Activated CD4-positive, alpha-beta T cell treated with anti-CD3 and anti-CD28 coated beads, Interleukin-2, amount 50 U/mL, for 24 hours (primary cell): ENCODE measurements around the gene NT5DC4.
"Not testable (repeated sequence)": the region's sequence is repeated elsewhere in the genome, so short reads cannot be mapped to it uniquely, and the experiment has no call there.

ENCODE experiments used
- DNase-seq, 2 donors: peaks; one replicate each; pipeline ENCODE4 v3.0.0-alpha.2; 2020; ENCODE audit warnings: low read depth in 1 of 2, low spot score in 1 of 2

The NT5DC4 gene

DNA sequence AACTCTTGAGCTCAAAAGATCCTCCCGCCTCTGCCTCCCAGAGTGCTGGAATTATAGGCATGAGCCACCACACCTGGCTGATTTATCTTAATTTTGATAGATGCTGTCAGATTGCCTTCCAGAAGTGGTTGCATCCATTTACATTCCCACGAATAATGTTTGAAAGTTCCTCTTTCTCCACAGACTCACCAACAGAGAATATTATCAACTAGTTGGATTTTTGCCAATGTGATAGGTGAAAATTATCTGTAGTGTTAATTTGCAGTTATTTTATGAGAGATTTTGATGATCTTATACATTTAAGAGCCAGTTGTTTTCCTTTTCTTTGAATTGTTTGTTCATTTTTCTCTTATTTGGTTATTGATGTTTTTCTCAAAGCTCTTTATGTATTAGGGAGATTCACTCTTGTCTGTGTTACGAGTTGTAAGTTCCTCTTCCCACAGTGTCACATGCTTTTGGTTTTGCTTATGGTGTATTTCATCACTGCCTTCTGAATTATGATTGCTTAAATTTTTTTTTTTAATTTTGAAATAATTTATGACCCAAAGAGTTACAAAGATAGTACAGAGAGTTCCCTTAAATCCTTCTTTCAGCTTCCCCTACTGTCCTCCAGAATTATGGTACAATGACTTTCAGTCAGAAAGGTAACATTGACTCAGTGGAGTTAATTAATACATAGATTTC is 20.7 kb upstream of the NT5DC4 start:
- no peak for DNase-seq

DNA sequence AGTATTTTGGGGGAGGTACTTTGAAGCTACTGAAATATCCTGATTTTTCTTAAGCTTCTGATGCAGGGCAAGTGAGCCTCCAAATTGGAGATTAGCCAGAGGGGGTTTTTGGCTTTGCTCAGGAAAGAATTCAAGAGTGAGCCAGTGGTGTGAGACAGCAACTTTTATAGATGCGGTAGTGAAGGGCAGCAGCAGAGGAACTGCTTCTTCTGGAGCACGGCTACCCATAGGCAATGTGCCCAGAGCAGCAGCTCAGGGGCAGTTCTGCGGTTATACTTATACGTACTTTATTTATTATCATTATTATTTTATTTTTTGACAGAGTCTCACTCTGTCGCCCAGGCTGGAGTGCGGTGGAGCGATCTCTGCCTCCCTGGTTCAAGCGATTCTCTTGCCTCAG is 19.8 kb upstream of the NT5DC4 start:
- DNase-seq: no peak

DNA sequence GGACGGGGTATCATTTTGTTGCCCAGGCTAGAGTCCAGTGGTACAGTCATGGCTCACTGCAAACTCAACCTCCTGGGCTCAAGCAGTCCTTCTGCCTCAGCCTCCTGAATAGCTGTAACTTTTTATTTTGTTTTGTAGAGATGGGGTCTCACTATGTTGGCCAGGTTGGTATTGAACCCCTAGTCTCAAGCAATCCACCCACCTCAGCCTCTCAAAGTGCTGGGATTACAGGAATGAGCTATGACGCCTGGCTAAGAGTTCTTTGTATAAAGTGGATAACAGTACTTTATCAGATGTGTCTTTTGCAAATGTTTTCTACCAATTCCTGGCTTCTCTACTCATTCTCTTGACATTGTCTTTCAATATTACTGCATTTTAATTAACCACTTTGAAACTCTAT is 17.1 kb upstream of the NT5DC4 start:
- no peak for DNase-seq

DNA sequence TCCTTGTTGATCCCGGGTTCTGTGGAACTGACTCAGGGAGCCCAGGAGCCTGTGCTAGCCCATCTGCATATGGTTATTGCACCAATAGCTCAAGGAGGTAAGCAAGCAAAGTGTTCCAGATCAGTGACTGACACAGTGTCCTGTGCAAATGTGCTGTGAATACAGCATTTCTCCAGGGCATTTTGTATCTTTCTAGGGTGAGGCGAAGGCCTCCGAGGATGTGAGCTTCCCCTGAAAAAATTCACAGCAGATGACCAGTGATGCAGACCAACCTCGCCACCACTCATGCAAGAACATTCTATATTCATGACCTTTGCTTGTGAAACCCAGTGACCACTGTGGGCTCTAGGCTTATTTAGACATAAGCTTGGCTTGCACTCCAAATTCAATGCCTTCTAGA is 15.2 kb upstream of the NT5DC4 start:
- no peak for DNase-seq

DNA sequence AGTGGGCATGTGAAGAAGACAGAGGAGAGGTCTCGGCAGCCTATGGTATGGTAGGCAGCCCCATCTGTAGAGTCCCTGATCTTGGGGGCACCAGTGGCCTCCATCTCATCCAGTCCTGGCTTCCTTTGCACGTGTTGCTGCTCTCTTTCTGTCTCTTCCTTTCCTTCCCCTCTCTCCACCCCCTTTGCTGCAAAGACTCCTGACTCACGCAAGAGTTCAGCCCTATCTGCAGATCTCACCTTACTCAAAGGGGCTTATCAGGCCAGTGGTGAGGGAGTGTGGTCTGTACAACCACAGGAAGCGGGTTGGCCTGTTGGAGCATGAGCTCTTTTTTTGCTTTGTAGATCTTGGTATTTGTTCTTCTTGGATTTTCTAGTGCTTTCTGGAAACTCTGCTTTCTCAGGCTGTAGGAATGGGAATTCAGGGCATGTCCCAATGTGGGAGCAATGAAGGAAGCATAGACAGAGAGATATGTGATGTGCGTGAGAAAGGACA is 14.6 kb upstream of the NT5DC4 start:
- no peak for DNase-seq

DNA sequence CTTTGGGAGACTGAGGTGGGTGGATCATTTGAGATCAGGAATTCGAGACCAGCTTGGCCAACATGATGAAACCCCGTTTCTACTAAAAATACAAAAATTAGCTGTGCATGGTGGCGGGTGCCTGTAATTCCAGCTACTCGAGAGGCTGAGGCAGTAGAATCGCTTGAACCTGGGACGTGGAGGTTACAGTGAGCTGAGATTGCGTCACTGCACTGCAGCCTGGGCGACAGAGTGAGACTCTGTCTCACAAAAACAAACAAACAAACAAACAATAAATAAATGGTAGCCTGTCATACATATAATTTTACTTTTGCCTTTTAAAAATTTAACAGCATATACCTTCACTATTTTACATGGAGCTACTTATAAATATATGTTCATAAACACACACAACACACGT is 13.9 kb upstream of the NT5DC4 start:
- not testable (repeated sequence) for DNase-seq

DNA sequence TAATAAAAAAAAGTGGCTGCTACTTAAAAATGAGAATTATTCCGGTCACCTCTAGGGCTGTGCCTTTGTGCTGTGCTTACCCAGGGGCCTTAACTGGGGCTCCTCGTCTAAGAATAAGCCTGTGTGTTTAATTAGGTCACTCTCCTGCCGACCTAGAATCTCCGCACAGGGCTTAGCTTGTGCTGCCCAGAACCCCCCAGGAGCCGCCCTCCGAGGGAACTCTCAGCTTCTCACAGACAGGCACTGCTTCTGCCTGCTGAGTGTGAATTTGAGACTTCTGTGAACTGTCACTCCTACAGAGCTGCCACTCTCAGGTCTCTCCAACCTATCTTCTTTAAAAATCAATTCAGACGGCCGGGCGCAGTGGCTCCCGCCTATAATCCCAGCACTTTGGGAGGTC is 11.9 kb upstream of the NT5DC4 start:
- no peak for DNase-seq

DNA sequence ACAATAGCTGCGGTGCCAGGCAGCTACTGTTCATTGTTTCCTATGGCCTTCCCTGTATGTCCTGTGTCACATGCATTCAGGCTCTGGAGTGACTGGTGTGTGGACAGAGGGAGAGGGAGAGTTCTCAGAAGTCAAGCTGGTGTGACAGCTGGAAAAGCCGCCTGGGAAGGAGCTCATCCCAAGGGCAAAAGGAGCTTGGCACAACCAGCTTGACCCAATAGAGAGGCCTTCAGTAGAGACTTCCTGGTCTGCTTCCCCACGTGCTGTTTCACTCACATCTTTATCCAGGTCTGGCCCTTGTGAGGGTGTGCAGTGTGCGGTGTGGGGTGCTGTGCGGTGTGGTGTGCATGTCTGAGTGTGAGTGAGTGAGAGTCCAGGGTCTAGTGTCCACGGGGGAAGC is 11.1 kb upstream of the NT5DC4 start:
- DNase-seq: no peak

DNA sequence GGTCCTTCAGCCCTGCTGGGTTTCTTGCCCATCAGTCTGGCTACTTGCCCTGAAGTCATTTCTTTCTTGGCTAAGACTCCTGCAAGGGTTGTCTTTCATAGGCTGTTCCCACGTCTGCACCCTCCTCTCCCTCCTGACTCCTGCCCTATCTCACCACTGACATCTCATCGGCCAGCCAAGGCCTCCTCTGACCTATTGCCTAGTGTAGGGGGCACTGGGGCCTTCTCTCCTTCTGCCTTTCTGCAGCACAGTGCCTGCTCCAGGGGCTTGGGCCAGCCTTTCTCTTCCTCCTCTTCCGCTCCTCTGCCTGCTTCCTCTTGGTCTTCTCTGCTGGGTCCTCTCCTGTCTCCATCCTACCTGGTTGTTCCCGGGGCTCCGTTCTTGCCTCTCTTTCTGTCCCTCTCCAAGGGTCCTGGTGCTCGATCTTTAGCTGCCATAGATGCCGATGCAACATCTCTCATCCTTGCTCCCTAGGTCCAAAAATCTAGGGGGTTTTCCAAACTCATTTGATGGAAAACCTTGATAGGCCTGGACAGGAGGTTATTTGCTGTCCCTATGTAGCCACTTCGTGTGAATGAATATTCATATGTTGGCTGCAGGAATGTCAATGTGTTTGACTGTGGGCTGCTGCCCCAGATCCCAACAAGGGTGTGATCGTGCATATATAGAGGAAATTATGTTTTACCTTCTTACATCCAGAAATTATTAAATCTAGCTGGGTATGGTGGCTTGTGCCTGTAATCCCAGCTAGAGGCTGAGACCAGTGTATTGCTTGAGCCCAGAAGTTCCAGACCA is 9.7 kb upstream of the NT5DC4 start:
- no peak for DNase-seq

DNA sequence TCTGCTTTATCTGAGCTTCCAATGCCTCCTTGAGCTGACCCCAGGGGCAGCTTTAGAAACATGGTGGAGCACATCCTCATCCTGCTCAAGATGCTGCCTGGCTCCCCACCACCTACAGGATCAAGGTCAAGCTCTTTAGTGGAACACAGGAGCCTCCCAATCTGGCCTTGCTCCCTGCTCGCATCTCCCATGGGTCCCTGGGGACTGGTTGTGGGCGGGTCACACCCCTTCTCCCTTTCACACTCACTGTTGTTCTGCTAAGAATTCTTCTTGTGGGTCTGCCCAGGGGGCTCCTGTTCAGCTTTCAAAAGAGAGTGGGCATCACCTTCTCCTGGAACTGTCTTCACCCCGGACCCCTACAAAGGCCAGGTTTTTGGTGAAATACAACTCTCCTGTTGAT is 8.4 kb upstream of the NT5DC4 start:
- DNase-seq: no peak

DNA sequence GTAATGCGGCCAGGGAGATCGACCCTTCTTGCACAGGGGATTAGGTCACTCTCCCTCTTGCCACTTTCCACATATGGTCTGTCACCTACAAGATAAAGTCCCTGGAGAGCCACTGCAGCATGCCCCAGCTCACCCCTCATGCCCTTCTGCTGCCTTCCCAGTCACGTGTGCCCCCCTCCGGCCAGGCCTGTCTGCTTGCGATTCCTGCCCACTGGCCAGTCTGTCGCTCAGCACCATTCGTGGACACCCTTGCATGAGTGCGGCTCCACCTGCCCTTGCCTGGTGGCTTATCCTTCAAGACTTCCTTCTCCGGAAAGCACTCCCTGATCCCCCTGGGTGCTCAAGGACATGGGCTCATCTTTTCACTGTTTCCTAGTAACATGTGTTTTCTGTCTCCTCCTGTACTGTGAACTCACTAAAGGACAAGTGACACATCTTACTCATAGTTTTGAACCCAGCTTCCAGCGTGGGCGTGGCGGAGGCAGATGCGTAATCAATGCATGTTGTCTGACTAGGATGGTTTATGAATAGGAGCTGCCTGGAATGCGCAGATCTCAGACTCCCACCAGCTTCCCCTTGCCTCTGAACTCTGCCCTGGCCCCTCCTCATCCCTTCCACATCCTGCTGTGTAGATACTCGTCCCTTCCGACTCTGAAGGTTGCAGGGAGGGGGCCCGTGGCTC is 7.8 kb upstream of the NT5DC4 start:
- no peak for DNase-seq

DNA sequence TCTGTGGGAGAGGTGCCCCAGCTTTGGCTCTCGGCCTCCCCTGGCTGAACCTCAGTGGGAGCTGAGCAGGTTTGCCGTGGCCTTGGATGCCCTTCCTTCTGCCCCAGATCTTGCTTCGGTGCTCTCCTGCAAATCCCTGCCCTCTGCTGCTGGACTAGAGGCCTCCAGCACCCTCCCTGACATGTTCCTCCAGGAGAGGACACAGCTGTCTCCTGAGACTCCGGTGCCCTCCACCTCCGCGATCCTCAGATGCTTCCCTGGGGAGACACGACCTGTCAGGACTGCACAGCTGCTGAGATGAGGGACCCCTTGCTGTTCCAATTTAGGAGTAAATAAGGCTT is 7.3 kb upstream of the NT5DC4 start:
- DNase-seq: no peak

DNA sequence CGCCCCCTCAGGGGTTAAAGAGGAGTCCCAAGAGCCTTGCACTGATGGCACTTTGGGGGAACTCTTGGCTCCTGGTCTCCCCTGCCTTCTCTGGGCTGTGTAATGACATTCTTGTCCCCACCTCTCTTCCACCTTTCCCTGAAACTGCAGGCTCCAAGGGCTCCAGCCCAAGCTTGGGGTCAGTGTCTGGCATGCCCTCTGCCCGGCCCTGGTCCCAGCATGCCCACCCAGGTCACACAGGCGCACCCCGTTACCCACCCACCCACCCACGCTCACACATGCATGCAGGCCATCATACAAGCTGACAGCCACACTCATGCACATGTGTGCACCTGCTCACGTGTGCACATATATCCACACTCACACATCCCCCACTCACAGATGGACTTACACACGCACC is 6.9 kb upstream of the NT5DC4 start:
- DNase-seq: no peak

DNA sequence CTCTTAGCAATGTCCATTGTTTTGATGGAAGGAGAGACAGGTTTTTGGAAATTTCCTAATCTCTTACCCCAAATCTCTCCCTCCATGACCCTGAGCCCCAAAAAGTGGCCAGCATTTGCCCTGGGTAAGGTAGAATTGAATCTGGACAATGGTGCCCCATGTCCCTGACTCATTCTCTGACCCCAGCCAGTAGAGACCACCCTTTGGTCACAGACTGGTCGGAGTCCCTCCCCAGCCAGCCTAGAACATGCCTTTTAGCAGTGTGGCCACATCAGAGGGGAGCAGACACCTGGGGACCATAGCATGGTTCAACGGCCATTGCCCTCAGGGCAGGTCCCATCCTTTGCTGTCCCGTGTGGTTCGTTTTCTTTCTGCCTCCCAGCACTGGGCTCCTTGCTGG is 6.5 kb upstream of the NT5DC4 start:
- no peak for DNase-seq

DNA sequence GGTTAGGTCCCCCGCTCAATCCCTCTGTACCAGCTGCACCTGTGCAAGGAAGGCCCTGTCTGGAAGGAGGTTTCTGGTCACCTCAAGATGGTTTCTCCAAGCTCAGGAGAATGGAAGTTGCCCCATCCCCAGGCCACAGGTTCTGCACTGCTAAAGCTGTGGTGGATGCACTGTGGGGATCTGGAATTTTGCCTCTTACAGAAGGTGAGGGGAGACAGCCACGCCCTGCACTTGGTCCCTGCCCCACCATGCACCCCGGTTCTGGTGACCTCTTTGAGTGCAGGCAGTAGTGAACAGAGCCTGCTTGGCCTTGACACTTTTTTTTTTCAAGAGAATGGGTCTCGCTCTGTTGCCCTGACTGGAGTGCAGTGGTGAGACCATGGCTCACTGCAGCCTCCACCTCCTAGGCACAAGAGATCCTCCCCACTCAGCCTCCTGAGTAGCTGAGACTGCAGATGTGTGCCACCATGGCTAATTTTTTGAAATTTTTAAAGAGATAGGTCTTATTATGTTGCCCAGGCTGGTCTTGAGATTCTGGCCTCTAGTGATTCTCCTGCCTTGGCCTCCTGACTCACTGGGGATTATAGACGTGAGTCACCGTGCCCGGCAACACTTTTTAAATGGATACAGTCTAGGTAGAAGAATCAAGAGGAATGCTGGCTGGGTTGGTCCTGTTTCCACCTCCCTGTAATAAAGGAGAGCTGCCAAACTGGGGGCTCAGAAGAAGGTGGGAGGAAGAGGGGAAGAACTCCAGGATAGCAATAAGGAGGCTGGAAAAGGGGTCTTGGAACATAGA is 5.8 kb upstream of the NT5DC4 start:
- DNase-seq: no peak

DNA sequence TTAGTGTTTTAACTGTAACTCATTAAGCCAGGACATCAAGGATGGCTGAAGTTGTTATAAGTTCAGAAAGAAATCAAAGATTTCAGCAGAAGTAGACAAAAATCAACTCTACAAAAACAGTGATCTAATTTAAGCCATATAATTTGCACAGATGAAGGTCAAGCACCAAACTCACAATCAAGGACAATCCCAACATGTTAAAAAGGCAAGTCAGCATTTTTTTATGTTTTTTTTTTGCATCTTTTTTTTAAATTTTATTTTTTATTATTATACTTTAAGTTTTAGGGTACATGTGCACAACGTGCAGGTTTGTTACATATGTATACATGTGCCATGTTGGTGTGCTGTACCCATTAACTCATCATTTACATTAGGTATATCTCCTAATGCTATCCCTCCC is 4.7 kb upstream of the NT5DC4 start:
- not testable (repeated sequence) for DNase-seq

DNA sequence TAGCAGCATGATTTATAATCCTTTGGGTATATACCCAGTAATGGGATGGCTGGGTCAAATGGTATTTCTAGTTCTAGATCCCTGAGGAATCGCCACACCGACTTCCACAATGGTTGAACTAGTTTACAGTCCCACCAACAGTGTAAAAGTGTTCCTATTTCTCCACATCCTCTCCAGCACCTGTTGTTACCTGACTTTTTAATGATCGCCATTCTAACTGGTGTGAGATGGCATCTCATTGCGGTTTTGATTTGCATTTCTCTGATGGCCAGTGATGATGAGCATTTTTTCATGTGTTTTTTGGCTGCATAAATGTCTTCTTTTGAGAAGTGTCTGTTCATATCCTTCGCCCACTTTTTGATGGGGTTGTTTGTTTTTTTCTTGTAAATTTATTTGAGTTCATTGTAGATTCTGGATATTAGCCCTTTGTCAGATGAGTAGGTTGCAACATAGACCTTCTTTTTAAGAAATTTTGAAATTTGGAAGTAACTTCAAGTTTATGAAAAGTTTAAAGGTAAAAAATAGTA is 3.9 kb upstream of the NT5DC4 start:
- not testable (repeated sequence) for DNase-seq

DNA sequence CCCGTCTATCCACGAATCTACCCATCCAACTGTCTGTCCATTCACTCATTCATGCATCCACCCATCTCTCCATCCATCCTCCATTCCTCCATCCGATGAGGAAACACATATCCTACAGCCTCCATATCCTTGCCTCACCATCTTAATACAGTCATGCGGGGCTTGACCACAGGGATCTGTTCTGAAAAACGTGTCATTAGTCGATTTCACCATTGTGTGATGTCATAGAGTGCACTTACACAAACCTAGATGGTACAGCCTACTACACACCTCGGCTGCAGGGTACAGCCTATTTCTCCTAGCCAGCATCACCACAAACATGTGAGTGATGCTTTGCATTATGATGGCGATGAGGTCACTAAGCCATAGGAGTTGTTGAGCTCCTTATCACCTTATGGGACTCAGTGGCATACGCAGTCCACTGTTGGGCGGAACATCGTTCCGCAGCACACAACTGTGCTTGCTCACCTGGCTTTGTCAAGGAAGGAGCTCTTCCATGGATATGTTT is 1.9 kb upstream of the NT5DC4 start:
- DNase-seq: no peak

DNA sequence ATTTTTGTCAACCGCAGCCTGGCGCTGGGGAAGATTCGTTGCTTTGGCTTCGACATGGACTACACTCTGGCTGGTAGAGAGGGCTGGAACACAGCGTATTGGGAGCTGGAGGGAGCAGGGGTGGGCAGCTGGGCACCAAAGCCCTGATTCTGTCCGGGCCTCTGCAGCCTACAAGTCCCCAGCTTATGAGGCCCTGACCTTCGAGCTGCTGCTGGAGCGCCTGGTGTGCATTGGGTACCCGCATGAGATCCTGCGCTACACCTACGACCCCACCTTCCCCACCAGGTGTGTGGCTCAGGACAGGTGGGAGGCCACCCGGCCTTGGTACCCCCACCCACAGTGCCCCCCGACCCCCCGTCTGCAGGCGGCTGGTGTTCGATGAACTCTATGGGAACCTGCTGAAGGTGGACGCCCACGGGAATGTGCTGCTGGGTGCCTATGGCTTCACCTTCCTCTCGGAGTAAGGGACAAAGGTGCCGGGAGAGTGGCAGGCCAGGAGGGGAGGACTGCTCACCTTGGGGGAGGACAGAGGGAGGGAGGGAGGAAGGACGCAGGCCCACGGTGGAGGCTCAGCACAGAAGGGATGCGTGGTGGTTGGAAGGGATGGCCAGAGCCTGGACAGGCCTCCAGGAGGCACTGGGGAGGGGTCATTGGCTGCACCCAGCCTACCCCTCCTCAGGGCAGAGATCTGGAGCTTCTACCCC is 1.2 kb downstream of the NT5DC4 start:
- no peak for DNase-seq

DNA sequence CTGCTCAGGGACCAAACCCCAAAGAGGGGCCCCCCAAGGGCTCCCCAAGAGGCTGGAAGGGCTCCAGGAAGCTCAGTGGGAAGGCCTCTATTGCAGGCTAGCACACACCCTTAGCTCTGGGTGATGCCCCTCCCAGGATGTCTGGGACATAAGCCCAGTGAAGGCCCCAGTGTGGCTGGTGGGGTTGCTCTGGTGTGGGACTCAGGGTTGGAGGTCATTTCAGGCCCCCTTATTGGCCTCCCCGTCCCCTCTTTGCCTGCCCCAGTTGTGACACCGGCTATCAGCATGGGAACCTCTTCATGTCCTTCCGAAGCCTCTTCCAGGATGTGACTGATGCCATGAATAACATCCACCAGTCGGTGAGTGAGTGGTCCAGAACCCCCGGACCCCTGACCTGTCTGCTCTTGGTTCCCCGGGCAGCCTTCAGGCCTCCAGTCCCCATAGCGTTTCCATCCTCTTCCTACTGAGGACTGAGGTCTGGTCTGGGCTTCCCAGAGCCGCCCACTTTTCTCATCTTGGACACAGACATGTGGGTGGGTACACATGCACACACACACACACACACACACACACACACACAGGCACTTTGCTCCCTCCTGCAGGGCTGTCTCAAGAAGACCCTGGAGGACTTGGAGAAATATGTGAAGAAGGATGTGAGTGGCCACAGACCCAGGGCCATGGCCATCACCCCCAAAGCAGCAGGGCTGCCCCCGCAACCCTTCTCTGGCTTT is 2.2 kb downstream of the NT5DC4 start:
- DNase-seq: no peak
